ENCODE measurements around the gene AAR2.

The AAR2 gene

DNA sequence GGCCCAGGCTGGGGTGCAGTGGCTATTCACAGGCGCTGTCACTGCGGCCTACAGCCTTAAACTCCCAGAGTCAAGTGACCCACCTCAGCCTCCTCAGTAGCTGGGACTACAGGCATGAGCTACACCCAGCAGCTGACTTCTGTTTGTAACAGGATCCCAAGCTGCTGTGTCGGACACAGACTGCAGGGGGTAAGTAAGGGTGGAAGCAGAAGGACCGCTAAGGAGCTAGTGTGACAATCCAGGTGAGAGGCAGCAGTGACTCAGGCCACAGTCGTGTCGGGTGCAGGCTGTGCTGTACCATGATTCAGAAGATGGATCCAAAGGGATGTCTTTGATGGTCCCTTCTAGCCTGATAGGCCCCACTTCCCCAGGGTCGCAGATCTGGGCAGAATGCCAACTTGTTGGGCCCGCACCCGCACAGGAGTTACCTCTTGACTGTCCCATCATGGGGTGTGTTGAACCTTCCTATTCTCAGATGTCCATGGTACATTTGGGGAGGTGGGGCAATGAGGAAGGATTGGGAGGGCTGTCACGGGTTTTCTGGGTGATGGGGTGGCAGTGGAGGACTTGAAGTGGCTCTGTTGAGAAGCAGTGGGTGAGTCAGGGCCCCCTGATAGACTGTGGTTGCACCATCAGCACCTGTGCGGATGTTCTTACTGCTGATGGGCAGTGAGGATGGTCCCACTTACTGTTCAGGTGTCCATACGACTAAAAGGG, 25.3 kb downstream of the AAR2 start:
- DNase-seq, result no peak

DNA sequence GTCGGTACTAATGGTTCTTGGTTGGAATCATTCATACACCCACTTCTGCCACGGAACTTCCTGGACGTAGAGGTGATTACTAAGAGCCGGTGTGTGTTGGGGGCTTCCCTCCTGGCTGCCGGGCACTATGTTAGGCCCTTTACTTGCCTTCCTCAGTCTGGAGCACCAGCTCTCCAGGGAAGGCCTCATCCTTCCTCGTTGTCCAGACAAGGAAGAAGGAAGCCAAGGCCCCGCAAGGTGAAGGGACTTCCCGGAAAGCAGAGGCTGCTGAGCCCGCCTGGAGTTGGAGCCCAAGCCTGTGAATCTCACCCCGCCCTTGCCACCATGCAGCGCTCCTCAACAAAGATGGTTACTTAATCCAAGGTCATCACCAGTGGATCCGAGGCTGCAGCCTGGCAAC, 26.2 kb downstream of the AAR2 start:
- DNase-seq, result no peak

DNA sequence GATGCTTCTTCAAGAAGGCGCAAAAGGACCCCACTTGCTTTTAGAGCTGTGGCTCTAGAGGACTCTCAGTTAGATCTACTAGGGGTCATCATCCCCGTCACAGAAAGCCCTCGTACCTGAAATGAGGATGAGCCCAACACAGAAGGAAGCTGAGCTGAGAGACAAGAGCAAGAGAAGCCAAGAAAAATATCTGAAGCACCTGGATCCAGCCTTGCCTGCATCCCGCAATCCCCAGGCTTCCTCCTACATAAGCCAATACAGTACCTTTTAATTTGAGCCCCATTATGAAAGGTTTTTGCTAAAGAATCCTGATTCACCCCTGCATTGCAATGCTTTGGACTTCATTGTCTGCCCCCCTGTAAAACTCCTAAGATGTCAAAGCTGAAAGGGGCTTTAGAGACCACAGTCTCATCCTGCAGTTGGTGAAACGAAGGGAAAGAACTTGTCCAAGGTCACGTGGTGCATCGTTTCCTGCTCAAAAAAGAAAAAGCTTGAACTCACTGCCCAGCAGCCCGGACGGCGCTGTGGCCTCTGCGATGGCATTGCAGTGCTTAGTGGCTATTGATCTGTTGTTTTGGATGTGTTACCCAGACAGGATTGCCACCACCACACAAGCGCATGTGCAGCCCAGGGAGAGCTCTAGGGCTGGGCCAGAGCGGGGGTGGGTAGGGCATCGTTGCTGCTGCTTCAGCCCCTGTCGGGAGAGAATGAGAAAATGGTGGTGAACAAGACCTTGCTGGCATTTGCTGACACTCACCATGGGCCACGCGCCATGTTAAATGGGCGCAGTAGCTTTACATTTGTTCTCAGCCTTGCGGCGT, 28.4 kb downstream of the AAR2 start:
- DNase-seq, result no peak

- no peak for DNase-seq
Measured at GRCh38 chr20:36266189-36266588, 29.9 kb downstream of the AAR2 start.

DNA sequence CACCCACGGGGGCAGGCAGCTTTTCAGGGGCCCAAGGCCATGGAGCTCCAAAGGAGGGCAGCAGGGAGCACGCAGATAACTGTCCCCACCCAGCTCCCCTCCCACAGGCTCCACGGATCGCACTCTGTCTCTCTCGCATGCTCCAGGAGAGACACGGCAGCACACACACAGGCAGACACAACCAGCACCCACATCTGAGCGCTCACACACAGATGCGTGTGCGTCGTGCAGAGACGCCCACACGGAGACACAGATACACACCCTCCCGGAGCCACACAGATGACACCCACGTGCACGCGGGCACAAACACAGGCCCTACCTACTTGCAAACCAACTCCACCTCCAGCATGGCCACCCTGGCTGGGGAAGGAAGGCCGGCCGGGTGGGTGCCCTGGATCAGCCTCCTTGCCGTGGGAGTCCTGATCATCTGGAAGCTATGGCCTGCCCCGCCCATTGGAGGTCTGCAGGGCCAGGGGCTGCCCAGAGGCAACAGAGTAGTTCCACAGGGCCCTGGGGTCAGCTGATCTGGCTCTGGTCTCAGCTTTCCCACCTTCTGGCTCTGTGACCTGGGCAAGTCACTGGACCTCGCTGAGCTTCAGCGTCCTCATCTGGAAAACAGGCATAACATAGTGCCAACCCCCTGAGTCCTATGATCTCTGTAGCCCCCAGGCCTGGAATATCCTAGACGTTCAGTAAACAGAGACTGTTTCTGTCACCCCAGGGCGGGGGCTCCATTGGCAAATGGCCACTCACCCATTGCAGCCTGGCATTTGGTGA, 31.5 kb downstream of the AAR2 start:
- DNase-seq, result no peak

GRCh38 chr20:36268440-36269342, 32.4 kb downstream of the AAR2 start:
- DNase-seq, result no peak

DNA sequence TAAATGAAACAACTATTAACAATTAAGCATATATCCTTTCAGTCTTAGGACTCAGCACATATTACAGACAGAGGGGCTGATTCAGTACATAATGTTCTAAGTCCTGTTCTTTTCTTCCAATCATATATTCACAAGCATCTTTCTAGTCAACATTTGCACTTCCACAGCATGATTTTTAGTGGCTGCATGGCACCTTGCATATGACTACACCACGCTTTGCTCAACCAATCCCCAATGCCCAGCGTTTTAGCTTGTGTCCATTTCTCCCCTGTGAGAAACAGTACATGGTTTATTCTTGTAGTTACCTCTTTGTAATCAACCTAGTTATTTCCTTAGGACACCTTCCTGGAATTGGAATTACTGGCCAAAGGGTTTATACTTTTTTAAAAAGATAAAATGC, 33.2 kb downstream of the AAR2 start:
- DNase-seq, result no peak

DNA sequence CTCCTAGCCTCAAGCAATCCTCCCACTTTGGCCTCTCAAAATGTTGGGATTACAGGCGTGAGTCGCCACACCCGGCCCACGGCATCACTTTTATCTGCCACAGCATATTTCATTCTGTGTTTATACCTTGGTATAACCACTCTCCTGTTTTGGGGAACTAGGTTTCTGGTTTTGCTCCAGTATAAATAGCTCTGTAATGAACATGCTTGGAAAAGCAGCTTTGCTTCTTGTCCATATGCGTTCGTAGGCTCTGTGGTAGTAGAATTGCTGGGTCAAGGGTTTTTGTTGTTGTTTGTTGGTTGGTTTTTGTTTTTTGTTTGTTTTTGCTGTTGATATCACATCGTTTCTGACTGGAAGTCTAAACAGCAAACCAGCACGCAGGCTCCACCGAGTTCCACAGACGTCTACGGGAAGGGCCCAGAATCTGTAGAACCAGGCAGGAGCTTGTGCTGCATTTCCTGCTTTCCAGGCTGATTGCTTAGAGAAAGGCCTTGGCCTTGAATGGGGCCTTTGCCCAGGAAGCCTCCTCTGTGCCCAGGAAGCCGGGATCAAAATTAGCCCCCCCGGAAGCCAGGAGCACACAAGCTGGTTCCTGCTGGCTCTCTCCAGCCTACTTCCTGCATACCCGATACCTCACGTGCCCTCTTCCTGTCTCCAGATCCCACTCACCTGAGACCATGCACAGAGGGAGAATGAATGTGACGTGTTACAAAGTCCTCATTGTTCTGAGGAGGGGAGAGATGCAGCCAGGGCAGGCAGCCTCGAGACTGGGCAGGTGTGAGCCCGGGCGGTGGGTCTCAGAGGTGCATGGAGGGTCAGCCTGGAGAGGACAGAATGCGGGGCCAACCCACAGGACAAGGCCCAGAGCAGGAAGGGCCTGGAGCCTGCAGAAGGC, 34.7 kb downstream of the AAR2 start:
- no peak for DNase-seq

DNA sequence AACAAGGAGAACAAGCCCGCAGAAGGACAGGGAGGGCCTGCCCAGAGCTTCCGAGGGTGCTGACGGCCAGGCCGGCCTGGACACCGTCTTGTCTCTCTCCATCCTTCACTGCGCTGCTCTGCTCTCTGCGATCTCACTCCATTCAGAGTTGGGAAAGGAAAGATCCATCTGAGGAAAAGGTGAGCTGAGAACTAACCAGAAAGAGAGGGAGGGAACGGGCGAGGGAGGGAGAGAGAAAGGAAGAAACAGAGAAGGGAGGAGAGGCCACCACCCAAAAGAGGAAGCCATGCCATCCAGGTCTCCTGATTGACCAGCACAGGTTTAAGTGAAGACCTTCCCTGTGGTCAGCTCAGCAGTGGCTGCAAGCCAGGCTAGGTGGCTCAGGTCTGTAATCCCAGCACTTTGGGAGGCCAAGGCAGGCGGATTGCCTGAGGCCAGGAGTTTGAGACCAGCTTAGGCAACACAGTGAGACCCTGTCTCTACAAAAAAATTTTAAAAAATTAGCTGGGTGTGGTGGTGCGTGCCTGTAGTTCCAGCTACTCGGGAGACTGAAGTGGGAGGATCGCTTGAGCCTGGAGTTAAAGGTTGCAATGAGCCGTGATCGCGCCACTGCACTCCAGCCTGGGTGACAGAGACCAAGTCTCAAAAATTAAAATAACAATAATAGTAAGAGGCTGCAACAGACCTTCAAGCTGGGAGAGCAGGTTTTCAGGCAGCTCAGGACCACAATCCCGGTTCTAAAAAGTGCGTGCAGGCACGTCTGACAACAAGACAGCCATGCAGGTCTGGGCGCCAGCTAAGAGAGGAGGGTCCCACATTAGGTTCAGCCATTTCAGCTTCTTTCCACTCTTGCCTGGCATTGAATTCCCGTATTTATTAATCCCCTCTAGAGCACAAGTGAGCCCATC, 35.6 kb downstream of the AAR2 start:
- no peak for DNase-seq

DNA sequence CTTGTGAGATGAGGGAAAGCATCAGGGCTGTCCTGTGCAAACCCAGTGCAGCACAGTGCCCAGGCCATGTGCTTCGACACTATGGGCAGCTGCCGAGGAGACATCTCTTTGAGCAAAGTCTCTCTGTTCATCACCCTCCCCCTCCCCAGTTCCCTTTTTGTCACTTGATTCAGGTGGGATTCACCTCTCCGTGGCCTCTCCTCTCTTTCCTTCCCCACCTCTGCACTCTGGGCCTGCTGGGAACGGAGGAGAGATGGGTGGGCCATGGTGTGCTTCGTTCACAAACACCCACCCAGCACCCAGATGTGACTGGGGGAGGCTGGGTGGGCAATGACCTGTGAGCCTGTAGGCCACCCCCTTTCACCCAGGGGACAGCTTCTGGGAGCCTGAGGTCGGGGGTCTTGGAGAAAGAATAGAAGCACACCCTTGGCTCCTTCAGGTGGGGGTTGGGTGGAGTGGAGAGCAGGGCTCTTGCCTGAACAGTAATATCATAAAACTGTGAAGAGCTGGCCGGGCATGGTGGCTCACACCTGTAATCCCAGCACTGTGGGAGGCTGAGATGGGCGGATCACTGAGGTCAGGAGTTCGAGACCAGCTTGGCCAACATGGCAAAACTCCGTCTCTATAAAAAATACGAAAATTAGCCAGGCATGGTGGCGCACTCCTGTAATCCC, 36.4 kb downstream of the AAR2 start:
- no peak for DNase-seq

DNA sequence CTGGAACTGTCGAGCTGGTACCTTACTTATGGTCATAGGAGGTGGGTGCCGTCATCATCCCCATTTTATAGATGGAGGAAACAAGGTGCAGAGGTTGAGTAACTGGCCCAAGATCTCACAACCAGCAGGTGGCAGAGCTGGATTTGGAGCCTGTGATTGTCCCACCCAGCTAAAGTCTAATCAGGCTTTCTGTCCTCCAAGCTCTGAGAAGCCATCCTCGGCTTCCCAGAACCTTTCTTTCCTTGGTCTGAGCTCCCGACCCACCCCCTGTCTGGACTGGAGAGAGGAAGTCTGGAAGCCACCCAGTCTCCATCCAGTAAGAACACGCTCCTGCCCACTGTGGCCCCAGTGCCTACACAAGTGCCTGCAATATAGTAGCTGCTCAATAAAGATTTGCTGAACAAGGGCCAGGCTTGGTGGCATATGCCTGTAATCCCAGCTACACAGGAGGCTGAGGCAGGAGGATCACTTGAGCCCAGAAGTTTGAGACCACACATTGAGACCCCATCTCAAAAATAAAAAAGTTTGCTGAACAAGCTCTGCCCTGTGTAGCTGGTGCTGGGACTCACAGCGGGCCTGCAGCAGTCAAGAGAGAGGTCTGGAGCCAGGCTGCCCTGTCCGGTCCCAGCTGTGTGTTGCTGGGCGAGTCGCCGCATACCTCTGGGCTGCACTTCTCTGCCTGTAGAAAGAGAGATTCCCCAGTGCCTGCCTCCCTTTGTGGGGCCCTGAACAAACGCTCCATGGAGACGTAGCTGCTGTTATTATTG, 37.3 kb downstream of the AAR2 start:
- no peak for DNase-seq

DNA sequence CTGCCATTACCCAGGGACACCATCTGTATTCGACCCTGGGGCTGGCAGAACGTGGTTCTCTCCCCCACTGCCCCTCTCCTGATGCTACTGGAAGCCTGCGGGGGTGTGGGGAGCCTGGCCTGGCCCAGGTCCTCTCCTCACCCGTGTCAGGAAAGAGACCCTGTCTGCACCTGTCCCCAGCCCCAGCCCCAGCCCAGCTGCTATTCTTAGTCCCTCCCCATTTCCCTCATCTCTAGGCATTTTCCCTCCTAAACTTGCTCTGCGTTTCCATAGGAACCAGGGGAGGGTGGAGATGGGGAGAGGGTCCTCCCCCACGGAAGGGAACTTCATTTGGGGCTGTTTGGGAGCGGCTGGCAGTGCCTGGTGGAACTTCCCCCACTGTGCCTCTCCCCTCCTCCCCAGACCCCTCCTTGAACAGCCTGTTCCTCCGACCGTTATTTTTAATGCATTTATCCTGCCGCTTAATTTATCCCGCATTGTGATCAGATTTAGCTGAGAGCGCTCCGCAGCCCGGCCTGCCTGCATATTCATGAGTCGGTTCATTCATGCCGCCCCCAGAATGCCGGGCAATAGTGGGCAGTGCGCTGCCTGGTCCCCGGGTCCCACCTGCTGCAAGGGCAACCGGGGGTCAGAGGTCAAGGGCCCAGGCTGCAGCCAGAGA, 38.0 kb downstream of the AAR2 start:
- DNase-seq, result no peak

- no peak for DNase-seq
Measured at GRCh38 chr20:36275011-36275410, 38.7 kb downstream of the AAR2 start.

GRCh38 chr20:36275441-36276189, 39.3 kb downstream of the AAR2 start:
- DNase-seq, result no peak

GRCh38 chr20:36277546-36277945, 41.3 kb downstream of the AAR2 start:
- no peak for DNase-seq

DNA sequence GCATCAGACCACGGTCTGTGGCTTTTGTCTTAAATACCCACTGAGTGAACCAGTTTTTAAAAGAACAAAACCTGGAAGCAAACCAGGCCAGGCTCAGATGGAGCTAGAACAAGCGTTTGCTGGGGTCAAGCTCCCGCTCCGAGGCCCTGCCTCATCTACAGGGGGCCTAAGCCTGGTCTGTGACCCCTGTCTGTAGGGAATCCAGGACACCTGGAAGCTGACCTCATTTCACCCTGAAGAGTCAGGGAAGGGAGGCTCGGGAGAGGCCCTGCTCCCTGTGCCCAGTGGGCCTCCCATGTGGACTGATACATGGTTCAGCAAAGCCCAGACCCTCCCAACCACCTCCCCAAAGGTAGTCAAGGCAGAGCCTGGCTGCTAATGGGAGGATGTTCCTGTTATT, 43.1 kb downstream of the AAR2 start:
- DNase-seq, result no peak

DNA sequence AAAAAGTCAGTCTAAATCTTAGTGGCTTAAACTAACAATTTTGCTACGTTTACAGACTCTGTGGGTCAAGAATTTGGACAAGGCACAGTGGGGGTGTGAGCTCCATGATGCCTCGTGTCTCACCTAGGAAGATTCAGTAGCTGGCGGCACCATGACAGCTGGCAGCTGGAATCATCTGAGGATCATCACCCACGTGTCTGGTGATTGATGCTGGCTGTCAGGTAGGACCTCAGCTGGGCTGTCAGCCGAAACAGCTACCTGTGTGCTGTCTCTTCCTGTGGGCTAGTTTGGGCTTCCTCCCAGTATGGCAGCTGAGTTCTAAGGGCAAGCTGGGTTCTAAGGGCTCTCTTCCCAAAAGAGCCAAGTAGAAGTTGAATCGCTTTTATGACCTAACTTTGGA, 43.5 kb downstream of the AAR2 start:
- no peak for DNase-seq

Data from T1000 (cell line).